GM21528 (cell line): ENCODE results near the gene COL4A4.
A peak's percentile ranks its signal among the peaks of the same experiment; 100 is the strongest.

ENCODE experiments used
- ATAC-seq: cut with Tn5 transposase; IDR thresholded peaks from one replicate; pipeline ENCODE4 v1.9.1; 2021; ENCODE audit warnings: mild to moderate bottlenecking, moderate library complexity; ENCODE audit not compliant: unreplicated experiment, low FRiP score

The COL4A4 gene

GRCh38 chr2:227163485-227163997 is 464 bp downstream of the COL4A4 start:
- ATAC-seq = peak; percentile 54

DNA sequence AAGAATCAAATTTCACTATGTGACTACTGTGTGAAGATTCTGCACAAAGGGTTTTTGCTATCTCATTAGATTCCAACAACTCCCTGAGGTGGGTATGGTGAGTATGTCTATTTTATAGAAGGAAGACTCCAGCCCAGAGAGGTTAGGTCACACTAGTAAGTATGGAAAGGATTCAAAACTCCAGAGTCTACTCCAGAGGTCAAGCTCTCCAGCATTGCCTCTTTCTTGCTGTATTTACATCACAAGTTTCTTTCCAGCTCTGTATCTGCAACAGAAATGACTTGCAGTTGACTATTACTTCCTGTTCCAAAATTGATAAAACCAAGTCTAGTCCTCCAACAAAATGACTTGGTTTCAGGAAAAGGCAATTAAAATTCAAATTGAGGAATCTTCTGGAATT is 2.1 kb downstream of the COL4A4 start:
- ATAC-seq = no peak

- ATAC-seq = no peak
Observed at GRCh38 chr2:227160164-227160563, 3.8 kb downstream of the COL4A4 start.

DNA sequence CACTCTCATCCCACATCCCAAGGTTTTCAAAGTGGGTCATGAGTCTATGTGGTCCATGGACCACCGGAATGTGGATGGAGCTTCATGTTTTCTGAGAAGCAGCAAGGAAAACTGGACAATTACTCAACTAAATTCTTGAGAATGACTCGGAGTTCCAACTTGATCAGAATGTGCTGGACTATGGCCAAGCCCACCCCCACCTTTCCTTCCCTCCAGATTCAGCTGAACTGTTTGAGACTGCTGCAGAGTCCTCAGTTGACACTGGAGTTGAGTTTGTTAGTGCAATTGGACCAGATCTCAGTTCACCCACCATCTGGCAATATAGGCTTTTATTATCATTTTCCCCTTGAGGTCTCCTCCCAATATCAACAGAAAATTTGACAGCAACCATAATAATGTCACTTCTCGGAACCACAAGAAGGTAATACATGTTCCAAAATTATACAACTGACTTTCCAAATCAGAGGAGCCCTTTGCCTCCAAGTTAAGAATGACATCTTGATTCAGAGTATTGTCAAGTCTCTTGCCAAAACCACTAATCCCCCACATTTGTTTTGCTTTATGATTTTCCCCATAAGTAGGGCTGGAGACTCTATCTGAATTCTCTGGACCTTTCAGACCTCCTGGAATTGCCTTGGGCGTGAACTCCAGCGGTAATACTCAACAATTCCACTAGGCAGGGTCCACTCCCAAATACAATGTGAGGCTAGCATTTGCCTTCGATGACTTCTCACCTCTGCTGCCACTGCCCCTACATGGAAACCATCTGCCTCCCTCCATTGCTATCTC is 8.8 kb downstream of the COL4A4 start:
- no peak for ATAC-seq

DNA sequence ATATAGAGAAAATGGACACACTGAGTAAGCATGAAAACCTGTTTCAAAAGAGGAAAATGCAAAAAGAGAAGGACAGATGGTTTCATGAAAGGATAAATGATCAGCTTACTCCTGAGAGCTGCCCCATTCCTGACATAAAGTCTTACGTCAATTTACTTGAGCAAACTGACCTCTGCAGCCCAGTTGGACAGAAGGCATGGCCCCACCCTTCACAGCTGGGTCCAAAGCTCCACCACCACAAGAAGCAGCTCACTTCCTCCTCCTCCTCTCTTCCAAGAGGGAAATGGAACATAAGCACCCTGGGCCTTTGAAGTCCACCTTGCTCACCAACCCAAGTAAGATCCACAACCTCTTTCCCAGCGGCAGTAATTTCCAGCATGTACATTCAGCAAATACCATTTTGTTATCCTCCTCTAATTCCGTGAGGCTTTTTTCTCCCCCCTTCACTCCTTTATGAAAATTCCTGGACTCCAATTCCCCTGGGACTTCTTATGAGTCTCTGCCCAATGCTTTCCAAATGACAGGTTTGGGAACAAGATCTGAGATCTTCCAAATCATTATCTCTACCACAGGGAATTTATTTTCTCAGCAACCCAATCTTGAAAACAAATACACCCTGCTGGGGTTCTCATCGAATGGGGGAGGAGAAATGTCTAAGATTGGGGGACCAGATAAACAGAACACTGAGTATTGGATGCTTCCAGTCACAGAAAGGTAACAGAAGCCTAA is 10.1 kb downstream of the COL4A4 start:
- no peak for ATAC-seq

GRCh38 chr2:227153307-227153706 is 10.7 kb downstream of the COL4A4 start:
- ATAC-seq = no peak

DNA sequence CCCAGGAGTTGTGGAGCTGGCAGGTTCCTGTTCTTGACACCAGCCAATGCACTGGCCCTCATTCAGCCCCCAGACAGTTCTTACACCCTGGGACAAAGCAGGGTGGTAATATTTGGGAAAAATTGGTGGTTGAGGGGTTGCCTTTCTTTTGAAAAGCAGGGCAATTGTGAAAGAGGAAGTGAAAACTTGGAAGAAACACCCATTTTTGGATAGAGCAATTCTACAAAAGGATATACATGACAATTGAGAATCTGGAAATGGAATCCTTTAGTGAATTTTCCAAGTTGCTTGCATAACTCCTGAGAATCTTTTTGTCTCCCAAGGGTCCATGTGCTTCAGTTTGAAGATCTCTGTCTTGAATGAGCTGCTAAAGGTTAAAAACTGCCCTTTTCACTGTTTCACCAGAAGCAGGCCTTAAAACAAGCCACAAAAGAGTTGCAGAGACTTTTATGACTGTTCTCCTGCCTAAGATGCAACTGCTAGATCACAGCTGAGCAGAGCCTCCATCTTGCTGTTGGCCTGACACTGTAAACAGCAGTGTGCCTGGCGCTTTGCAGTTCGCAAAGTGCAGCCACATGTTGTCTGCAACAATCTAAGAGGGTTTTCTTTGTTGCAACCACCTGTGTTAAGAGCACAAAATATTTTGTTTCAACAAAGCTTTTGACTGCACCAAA is 11.8 kb downstream of the COL4A4 start:
- no peak for ATAC-seq

DNA sequence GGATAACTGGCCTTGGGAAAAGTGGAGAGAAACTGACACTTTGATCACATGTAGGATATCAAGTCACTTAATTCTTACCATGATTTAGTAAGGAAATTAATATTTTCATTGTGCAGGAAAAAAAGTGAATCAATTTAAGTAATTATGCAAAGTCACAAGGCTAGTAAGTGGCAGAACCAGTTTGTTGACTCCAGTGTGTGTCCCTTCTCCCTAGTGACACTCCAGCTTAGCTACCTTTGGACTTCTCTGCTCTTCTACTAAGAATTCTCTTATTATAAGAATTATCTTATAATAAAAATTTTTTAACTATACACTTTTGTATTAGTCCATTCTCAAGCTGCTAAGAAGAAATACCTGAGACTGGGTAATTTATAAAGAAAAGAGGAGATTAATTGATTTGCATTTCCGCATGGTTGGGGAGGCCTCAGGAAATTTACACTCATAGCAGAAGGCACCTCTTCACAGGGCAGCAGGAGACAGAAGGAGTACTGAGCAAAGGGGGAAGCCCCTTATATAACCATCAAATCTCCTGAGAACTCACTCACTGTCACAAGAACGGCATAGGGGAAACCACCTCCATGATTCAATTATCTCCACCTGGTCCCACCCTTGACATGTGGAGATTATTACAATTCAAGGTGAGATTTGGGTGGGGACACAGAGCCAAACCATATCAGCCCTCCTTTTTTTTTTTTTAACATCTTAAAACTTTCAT is 13.6 kb downstream of the COL4A4 start:
- no peak for ATAC-seq

- ATAC-seq = no peak
Observed at GRCh38 chr2:227148106-227148505, 15.9 kb downstream of the COL4A4 start.

DNA sequence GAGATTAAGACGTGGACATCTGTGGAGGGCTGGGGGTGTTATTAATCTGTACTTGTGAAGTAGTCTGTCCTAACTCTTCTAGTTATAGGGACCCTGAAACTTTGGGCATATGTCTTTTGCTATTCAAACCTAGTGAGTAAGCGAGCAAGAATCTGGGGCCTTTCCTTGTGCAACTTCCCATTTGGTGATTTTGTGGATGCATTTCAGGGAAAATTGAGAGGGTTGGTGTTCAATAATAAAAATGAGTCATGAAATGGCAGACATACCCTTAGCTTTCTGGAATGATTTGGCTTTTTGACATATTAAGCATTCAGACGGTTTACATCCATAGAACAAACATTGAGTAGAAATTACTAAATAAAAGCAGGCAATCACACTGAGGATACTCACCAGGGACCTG is 17.0 kb downstream of the COL4A4 start:
- ATAC-seq = no peak

DNA sequence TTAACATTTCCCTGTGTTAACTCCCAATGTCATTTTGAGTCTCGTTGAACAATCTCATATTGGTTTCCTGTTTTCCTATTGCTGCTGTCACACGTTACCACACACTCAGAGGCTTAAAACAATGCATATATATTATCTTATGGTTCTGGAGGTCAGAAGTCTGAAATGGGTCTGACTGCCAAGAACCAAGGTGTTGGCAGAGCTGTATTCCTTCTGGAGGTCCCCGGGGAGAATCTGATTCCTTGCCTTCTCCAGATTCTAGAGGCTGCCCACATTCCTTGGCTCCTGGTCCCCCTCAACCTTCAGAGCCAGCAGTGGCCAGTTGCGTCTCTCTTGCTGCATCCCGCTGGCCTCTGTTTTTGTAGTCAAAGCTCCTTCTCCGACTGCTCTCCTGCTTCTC is 17.5 kb downstream of the COL4A4 start:
- ATAC-seq = no peak

GRCh38 chr2:227143895-227144294 is 20.1 kb downstream of the COL4A4 start:
- ATAC-seq = no peak

DNA sequence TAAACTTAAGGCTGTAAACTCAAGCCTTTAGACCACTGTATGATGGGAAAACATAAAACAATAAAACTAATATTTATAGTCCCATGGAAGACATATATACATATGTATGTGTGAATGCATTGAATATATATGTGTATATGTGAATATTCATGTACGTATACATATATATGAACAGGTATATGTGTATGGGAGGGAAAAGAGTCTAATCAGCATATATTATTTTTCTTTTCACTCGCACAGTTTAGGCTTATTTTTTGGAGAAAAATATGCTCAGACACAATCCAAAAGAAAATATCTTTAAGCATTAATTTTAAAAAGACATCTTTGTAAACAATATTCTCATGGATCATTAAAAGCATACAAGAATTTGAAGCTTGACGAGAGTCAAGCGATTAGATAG is 22.7 kb downstream of the COL4A4 start:
- ATAC-seq = no peak

DNA sequence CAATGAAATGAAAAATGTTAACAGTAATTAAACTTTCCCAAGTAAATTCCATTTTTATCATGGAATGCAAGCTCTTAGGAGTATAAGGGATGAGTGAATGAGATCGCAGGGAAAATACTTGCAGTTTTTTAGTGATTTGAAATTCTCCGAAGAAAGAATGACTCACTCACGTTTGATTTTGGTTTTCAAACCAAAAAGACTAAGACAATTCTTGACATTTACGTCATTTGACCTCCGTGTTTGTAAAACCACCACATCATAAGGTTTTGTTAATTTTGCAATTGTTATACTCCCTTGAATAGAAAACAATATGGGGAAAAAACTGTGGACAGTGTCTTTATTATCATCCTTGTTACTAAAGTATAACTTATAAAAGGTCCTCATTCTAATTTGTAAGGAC is 29.4 kb downstream of the COL4A4 start:
- no peak for ATAC-seq

DNA sequence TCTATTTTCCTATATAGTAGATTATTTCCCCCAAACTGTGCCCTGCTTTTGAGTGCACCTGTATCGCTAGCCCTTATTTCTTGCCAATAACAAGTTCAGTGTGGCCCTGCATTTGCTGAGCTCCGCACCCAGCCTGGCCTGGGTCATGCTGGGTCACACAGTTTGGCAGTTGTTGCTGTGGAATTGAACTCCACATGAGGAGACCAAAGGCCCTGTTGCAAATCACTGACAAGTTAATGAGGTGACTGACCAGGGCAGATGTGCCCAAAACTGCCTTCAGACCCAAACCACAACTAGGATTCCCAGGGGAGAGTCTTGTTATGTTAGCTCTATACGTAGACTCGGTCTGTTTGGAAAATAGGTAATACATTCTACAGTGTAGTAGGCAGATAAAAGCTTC is 31.0 kb downstream of the COL4A4 start:
- no peak for ATAC-seq

DNA sequence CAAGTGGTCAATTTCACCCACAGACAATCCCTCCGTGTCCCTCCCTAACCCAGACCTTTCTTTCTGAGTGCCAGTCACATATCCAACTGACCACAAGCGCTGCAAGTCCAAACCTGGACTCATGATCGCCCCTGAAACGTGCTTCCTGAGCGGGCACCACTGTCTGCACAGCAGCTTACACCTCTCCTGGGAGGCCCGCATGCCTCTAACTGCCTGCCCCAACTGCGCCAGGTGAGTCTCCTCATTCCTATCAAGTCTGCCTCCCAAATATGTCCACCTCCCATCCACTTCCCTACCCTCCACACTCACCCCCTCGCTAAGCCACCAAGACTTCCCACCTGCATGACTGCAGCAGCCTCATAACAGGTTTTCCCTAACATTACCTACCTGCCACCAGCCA is 33.4 kb downstream of the COL4A4 start:
- ATAC-seq = no peak

- ATAC-seq = no peak
Observed at GRCh38 chr2:227127201-227127600, 36.8 kb downstream of the COL4A4 start.

- no peak for ATAC-seq
Observed at GRCh38 chr2:227125506-227125905, 38.5 kb downstream of the COL4A4 start.

- no peak for ATAC-seq
Observed at GRCh38 chr2:227124811-227125210, 39.2 kb downstream of the COL4A4 start.

GRCh38 chr2:227123697-227124096 is 40.3 kb downstream of the COL4A4 start:
- ATAC-seq = no peak

DNA sequence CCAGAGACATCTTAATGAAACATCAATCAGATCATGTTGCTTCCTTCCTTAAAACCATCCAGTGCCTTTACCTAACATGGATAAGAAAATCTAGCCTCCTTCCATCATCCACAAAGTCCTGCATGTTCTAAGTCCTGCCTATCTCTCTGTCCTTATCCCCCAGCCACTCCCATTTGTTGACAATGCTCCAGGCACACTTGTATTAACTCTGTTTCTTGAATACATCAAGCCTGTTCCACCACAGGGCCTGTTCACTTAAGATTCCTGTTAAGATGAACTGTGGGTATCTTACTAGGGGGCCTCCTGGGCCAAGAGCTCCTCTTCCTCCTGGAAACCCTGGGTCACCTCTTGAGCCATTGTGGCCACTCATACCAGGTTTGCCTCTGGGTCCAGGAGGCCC is 45.7 kb downstream of the COL4A4 start:
- no peak for ATAC-seq
